ENCODE measurements around the gene HOXB7. TPM values are rescaled to one million over a fixed set of nuclear protein-coding genes. Genes with fewer than 3 reads are reported as not detected.

The HOXB7 gene
- total RNA-seq, 1 donor from 2014 or later, result 0.73 TPM

DNA sequence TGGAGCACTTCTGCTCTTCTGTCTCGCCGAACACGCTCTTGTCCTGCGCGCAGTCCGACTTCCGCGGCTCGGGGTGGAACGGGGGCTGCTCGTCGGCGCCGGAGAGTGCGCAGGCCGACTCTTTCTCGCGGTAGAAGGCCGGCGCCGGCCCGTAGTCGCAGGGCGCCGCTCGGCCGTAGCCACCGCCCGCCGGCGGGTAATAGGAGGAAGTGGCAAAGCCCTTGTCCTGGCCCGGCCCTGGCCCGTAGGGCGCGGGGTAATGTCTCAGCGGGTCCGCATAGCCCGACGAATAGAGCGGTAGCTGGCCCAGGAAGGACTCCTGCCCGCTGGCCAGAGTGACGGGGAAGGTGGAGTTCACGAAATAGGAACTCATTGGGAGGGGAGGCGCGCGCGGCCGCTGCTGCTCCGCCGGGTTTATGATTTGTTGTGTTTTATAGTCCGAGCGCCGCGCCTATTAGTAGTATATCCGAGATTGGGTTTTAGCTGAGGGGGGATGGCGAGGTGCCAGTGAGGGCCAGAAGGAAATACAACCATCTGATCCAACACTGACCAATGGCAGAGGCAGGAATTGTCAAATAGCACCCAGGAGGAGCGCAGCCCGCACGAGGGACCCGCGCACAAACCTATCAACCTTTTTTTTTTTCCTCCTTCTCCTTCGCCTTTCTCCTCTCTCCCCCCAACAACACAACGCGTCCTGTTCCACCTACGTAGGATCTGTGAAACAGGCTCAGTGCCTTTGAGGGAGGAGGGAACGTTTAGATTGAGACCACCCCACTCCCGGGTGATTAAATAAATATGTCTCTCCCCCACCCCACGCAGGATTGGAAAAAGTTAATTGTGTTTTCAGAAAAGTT lies 12.8 kb downstream of the HOXB7 start:
- intact Hi-C loops (cut with micrococcal nuclease), result loop anchor here (2.0 to 10.0 kb wide), 3 partner anchors 15 to 443 kb away; no protein-coding TSS in a partner anchor

DNA sequence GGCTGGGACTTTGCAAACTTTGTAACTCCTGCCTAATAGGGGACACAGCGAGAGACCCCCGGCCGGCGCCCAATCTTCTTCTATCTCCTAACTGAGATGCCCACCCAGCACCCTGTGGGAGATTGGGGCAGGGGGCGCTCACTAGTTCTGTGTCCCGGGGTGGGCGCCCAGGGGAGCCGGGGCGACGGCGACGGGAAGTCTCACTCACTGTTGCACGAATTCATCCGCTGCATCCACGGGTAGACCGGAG lies 13.4 kb downstream of the HOXB7 start:
- intact Hi-C loops (cut with micrococcal nuclease), result loop anchor here (2.0 to 10.0 kb wide), 3 partner anchors 15 to 443 kb away; no protein-coding TSS in a partner anchor

DNA sequence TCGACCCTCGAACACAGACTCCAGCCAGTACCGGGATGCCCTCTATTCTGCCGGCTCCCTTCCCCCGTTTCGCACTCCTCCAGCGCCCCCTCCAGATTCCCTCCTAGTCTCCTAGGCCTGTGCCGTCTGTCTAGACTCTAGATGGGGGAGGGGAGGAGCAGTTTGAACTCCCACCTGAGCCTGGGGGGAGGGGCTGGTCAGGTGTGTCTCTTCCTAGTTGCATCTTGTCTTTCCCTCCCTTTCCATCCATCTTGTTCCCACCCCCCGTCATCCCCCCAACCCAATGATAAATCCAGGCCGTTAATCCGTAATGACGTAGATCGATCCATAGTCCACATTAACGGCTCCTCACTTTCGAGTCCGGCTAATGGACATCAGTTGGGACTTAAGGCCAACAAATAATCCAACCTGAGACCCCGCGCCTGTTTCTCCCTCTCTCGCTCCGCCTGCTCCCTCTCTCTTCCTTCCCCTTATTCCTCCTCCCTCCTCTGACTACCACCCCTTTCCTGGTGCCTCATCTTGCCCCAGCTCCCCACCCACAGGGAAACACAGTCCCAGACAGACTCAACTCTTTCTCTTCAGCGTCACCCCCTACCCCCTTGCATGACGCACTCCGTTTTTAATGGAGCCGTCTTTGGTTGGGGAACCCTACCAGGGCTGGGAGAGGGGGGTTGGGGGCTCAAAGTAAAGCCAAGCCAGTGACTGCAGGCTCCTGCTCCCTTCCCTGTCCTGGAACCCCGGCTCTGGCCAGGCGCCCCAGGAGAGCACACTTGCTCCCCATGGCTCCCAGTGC lies 13.9 kb downstream of the HOXB7 start:
- intact Hi-C loops (cut with micrococcal nuclease), result loop anchor here (2.0 to 10.0 kb wide), 3 partner anchors 16 to 442 kb away; no protein-coding TSS in a partner anchor

DNA sequence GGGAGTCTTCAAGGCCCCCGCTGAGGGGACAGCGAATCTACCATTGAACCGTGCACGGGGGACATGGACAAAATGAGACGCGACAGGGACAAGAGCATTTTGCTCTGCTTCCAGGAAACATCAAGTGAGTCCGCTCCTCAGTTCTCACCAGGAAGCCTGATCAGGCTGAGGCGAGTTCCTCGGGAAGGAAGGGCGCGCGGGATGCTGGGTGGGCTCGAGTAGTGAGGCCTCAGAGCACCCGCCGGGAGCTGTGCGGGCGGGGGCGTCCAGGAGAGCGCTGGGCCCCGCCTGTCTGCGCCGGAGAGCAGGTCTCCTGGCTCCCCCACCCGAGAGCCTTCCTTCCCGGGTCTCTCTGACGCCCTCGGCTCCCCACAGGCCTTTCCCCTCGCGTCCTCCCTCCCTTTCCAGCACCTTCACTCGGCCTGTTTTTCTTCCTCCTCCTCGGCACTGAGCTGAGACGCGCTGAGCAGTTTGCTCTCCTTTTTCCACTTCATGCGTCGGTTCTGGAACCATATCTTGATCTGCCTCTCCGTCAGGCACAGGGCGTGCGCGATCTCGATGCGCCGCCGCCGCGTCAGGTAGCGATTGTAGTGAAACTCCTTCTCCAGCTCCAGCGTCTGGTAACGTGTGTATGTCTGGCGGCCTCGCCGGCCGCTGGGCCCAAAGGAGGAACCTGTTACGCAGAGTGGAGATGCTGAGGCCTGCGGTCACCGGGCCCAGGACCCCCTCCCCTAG lies 14.7 kb downstream of the HOXB7 start:
- intact Hi-C loops (cut with micrococcal nuclease), result loop anchor here (2.0 to 10.0 kb wide), 3 partner anchors 17 to 441 kb away; no protein-coding TSS in a partner anchor

DNA sequence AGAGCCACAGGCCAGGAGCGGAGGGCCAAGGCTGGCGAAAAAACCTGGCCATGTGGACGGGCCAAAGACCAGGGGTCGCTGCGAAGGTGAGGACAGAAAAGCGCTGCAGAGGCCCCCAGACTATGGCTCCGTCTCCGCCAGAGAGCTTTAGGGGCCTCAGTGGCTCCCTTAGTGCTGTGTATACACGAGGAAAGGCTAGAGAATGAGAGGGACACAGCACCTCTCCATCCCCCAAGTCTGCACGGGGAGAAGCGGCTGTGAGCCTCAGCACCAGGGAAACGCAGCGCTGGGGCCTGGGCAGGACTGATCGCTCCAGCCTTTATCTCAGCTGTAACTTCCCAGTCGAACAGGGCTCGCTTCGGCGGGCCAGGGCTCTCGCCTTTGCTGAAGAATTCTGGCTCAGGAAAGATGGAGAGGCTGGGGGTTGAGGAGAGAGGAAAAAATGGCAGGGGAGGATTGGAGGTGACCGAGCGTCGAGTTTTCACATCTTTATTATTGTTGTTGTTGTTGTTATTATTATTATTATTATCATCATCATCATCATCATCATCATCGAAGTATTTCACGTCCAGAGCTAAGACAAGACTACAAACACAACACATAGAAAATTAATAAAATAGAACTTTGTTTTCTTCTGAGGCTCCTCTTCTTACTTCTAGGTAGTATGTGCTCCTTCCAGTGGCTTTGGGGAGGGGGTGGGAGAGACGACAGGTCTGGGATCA lies 15.4 kb downstream of the HOXB7 start:
- intact Hi-C loops (cut with micrococcal nuclease), result loop anchor here (10.0 kb wide), 2 partner anchors 291 to 441 kb away; no protein-coding TSS in a partner anchor

DNA sequence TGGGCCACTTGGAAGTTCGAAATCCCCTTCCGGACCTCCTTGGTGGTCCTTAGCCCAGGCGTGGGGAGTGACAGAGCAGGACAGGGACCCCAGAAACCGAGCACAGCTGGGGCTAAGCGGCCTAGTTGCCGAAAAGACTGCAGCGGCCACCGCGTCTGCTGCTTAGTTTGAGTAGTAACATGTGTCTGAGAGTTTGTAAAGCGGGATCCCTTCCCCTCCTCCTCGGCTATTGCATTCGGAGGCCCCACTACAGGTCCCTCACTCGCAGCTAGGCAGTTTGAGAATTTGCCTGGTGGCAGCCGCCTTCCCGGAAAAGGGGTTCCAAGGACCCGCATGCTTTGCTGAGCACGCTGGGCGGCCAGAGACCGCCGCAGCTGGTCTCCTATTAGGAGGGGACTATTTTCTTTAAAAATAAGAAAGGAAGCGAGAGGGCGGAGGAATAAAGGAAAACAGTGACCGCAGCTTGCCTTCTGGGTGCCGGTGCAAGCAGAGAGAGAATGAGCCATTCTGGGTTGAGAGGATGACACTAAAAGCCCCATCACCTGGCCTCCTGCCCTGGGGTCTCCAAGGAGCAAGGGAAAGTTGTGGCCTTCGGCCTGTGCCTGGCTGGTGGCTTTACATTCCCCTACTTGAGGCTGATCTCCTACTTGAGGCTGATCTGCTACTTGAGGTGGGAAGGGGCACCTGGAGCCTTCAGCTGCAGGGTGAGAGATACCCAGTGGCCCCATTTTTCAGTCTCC lies 16.1 kb downstream of the HOXB7 start:
- intact Hi-C loops (cut with micrococcal nuclease), result loop anchor here (1.0 to 10.0 kb wide), 4 partner anchors 258 to 440 kb away; no protein-coding TSS in a partner anchor

DNA sequence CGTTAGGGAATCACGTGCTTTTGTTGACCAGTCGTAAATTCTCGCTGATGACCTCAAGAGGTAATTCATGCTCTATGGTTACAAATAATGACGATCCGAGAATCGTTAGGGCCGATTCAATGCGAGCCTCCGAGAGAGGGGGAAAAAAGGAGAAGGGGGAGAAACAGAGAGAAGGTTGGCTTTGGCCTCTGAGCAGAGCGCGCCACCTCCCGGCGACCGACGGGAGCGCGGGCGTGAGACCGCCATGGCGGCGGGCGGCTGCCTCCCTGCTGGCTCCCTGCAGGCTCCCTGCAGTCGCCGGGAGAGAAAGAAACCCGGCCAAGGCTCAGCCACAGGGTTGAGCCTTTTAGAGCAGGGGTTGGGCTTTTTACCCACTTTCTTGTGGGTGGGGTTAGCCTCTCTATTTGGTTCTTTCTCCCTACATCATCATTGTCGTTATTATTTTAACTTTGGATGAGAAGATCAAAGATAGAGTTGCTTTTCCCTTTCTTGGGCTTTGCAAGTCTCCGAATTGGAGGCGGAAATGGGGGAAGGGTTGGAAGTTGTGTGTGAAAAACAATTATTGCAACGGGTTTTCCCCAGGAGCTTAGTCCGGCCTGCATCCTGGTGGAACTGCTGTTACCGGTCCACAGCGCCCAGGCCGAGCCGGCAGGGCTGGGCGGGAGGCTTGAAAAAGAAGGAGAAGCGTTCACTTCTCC lies 16.8 kb downstream of the HOXB7 start:
- intact Hi-C loops (cut with micrococcal nuclease), result loop anchor here (1.0 to 10.0 kb wide), 4 partner anchors 258 to 439 kb away; no protein-coding TSS in a partner anchor

DNA sequence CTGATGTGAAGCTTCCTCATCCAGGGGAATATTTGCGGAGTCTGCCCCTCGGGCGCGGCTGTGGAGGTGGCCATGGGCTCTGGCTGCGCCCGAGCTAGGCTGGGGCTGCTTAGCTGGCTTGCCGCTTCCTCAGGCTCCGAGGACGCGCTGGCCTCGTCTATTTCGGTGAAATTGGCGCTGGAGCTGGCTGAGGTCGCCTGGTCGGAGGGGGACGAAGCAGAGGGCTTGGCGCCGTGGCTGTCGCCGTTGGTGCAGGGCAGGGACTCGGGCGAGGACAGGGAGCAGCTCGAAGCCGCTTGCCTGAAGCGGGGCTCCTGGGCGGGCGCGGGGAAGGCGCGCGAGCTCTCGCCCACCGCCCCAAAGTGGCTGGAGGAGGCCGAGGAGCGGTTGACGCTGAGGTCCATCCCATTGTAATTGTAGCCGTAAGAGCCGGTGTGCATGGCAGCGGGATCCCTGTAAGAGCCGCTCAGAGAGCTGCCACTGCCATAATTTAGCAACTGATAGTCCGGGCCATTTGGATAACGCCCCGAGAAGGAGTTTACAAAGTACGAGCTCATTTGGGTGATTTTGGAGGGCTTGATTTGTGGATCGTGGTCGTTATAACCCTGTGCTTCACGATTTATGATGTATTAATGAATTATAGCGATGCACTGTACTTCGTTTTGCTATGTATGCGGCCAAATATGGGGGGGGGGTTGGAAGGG lies 17.5 kb downstream of the HOXB7 start, which contains the start of gene HOXB5:
Gene HOXB5, minus strand, starts transcription at position 654 of the 704 bp plus-strand sequence. Its CDS starts 97 bp downstream, at position 557.
- intact Hi-C loops (cut with micrococcal nuclease), result loop anchor here (10.0 kb wide), 2 partner anchors 288 to 438 kb away; no protein-coding TSS in a partner anchor

DNA sequence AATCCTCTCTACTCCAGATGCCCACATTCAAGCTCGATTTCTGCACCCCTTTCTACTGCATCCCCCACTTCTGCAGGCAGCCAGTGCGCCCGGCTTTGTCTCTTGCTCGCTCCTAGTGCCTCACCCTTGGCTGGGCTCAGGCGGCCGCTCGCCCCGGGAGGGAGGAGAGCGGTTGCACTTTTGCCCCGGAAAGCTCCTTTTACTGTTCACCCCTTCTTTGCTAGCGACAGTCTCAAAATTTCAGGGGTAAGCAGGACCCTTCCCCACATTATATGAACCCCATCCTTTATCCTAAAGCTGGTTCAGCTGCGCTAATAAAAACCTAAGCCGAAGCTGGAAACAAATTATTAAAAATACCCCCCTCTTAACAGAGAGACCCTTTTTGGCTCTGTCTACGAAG lies 18.2 kb downstream of the HOXB7 start:
- intact Hi-C loops (cut with micrococcal nuclease), result loop anchor here (10.0 kb wide), 2 partner anchors 288 to 438 kb away; no protein-coding TSS in a partner anchor

DNA sequence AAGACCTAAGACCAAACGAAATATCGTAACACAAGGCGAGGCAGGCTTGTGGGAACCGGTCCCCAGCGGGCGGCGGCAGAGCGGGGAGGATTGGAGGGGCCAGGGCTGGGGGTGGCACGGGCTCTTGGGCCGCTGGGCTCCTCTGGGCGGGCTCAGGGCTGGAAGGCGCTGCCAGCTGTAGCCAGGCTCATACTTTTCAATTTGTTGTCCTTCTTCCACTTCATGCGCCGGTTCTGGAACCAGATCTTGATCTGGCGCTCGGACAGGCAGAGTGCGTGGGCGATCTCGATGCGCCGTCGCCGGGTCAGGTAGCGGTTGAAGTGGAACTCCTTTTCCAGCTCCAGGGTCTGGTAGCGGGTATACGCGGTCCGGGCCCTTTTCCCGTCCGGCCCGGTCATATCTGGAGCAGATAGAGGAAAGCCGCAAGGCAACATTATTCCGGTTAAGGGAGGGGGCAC lies 18.7 kb downstream of the HOXB7 start:
- intact Hi-C loops (cut with micrococcal nuclease), result loop anchor here (10.0 kb wide), 2 partner anchors 287 to 437 kb away; no protein-coding TSS in a partner anchor

DNA sequence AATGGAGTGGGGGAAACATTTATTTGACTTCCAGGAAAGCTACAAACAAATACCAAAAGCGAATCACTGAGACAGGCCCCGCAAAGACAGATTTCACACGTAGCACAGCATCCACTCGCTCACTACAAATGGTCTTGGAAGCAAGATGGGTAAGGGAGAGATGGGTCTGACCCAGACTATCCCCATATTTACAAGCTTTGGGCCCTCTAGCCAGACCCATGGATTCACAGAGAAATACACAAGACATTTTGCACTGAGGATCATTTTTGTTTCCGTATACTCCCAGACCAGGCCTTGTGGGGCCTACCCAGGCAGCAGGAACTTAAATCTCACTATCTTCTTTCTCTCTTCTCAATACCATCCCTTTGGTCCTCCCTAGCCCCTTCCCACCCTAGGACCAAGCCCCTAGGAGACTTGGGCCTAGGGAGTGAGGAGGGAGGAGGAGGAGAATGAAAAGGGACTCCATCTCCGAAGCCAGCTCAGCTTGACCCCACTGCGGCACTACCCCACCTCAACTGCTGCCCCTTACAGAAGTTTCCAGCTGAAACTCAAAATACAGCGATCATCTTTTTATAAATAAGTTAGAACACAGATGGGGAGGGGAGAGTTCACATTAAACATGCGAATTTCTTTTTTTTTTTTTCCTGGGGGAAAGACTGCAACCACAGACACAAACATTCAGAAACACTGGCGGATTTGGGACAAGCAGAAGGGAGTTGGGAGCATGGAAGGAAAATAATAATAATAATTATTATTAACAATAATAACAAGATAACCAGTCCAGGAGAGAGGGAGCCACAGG lies 19.4 kb downstream of the HOXB7 start:
- intact Hi-C loops (cut with micrococcal nuclease), result loop anchor here (10.0 kb wide), 2 partner anchors 287 to 437 kb away; no protein-coding TSS in a partner anchor

DNA sequence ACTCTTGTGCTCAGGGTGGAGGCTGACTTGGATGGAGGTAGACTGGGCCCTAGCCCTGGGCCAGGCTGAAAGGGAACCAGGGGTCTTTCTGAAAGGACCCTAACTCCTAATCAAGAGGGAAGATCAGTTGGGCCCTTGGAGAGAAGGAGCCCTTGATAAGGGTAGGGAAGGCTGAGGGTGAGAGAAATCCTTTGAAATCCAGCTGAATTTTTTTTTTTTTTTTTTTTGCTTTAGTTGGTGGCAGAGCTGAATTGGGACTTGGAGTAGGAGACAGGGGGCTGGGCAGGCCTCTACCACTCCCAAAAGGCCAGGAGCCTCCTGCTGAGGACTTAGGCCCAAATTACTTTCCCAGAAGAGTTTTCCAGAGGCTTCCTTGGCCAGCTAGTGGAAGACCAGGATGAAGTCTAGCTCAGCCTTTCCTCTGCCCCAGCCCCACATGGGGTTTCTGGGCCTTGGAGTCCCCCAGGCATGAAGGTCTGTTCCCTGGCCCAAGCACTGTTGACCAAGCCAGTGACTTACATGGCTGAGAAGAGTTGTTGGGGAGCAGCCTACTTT lies 20.1 kb downstream of the HOXB7 start:
- intact Hi-C loops (cut with micrococcal nuclease), result loop anchor here (10.0 kb wide), 2 partner anchors 286 to 436 kb away; no protein-coding TSS in a partner anchor

DNA sequence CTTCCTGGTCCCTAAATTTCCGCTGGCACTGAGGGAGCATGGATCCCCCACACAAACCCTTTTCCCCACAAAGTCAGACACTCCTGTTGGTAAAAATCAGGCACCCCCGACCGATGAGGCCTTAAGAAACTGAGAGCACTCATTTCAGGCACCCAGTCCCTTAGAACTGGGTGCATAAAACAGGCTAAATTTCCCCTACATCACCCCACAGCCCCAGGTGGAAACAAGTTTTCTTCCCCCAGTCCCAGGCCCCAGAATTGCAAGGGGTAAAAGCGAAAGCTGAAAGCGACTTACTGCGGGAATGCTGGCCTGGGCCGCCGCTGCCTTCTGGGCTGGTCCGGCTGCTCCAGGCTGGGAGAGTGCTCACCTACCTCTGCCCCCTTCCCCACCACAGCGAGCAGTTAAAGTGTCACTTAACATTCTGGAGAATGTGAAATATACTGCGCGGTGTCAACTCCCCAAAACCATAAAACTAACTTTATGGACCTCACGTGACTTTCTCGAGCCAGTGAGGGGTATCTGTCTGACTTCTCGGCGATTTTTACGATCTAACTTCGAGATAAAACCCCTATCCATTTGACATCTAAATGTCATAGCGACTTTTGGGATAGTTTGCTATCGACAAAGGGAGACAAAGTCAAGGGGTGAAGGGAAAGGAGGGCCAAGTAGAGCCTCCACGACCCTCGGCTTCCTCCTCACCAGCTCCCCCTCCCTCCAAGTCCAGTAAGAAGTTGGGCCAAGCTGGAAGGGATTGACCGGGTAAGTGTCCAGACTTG lies 20.8 kb downstream of the HOXB7 start, which contains the start of gene HOXB3:
Gene HOXB3, minus strand, starts transcription at position 411 of the 776 bp plus-strand sequence. CDS start 37,767 bp downstream, outside the sequence.
- intact Hi-C loops (cut with micrococcal nuclease), result loop anchor here (10.0 kb wide), 2 partner anchors 285 to 435 kb away; no protein-coding TSS in a partner anchor

DNA sequence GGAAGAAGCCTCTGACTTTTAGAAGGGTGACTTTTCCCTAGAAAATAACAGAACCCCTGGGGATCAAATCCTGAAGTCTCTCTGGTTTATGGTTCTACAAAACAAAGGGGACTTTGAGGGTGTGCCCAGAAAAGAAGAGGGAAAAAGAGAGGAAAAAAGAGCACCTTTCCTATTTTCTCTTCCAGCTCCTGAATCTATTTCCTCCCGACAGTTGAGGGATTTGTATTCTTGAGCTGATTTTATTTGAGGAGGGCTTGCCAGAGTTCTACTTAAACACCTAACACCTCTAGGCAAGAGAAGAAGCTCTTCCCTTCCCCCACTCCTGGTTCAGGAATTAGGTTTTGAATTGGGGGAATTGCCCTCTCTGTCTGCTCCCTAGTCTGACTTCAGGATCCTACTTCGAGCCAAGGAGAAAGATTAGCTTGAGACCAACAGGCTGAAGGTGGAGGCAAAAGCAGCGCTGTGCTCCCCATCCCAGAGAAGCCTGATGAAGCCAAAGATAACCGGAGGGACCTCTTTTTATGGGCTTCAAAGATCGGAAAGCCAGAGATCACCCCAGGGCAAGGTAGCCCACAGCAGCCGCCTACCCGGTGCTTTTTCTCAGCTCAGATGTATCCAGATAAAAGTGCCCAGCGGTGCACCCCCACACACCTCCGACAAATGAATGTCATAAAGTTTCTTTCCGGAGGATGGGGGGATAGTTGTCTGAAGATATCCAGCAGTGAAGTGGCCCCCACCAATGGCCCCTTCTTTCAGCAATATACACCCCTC lies 21.6 kb downstream of the HOXB7 start:
- intact Hi-C loops (cut with micrococcal nuclease), result no loop called here

DNA sequence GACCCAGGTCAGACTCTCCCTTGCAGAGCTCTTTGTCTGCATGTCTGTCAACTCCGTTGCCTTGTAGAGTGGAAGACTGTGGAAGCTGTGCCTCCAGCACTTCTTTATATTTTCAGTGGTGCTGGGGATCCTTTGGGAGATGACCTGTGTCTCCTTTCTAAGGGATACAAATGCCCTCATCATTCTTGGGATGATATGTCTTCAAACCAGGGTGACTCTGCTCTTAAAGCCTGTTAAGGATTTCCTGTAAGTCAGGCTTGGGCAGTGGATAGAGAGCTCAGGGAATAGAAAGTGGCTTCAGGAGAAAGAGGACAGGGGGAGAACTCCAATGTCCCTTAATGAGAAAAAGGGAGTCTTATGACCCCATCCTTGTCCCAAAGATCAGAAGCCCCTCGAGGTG lies 22.3 kb downstream of the HOXB7 start:
- intact Hi-C loops (cut with micrococcal nuclease), result no loop called here

All from T-helper 2 cell treated with Interferon-gamma antibody and Interleukin-4, amounts not matched to agents 100 ng/mL and 5 ng/mL, for 36 hours (primary cell).